C1 segment of cervical spinal cord (tissue), 14 donors: ENCODE measurements around the gene TNC.

Experiments used
- DNase-seq, 14 donors: peaks; one replicate each; lab custom pipeline; 2025; lab: John Stamatoyannopoulos, UW

The TNC gene

GRCh38 chr9:115013998-115014397 is 104.0 kb downstream of the TNC start:
- DNase-seq: peak in 9 of 14 donors; percentile 4 to 63 (median 19)

GRCh38 chr9:115012486-115012885 is 105.5 kb downstream of the TNC start:
- DNase-seq: no peak

DNA sequence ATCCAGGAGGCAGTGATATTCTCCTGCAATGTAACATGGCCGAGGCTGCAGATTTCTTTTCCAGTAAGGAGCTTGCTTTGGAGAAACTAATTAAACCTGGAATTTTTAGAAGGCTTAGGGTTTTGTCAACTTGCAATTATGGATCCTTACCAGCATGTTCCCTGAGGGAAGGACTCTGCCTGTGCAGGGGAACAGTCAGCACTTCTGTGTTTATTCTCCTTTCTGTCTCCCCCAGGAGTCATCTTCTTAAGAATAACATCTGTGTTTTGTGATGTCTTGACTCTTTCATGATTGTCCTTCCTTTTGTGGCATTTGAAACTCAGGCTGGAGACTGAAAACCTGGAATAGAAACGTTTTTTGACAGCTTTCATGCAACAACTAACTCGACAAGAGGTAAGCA is 107.1 kb downstream of the TNC start:
- no peak for DNase-seq

GRCh38 chr9:115008536-115009270 is 109.3 kb downstream of the TNC start:
- no peak for DNase-seq

- no peak for DNase-seq
Measured at GRCh38 chr9:115006660-115007059, 111.3 kb downstream of the TNC start.

DNA sequence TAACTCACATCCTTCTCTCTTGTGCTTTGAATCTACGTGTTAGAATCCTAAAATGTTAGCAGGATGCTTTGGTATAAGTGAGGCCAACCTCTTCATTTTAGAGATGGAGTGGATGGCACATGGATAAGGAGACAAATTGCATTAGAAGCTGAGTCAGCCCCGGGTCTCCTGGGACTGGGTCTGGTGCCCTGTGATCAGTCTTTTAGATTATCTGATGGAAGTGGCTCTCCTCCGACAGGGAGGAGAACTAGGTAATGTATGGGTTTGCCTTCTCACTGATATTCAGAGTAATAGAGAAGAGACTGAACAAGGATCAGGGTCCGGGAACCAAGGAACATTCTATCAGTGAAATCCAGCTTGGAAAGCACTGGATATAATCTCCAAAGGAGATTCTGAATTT is 112.6 kb downstream of the TNC start:
- DNase-seq: no peak

DNA sequence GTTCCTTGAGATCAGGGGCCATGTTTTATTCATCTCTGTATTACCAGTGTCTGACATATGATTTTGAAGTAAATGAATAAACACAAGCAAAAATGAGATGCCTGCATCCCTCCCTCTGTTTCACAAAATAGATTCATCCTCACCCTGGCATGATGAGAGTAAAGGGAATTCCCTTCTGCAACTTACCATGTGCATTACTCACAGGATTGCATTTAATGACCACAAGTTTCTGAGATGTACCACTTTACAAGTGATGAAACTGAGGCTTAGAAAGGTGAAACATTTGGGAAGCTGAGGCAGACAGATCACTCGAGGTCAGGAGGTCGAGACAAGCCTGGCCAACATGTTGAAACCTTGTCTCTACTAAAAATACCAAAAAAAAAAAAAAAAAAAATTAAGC is 113.4 kb downstream of the TNC start:
- no peak for DNase-seq

GRCh38 chr9:115002371-115003120 is 115.4 kb downstream of the TNC start:
- DNase-seq: no peak

DNA sequence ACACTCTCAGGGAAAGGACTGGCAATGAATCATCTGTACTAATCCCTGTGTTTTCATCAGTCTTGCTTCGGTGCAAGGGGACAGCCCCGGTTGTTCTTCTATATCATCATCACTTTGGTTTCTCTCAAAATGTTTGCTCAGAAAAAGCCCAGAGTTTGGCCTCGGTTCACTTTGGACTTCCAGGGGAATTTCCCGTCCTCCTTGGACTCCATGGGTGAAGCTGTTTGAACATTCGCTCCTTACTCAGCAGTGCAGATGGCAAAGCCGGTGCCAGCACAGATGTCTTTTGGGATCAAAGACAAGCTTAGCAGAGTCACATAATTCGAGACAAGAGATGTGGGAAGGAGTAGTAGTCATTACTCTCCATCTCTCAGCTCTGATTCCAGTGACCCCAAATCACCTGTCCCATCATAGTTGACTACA is 117.7 kb downstream of the TNC start:
- DNase-seq: no peak

DNA sequence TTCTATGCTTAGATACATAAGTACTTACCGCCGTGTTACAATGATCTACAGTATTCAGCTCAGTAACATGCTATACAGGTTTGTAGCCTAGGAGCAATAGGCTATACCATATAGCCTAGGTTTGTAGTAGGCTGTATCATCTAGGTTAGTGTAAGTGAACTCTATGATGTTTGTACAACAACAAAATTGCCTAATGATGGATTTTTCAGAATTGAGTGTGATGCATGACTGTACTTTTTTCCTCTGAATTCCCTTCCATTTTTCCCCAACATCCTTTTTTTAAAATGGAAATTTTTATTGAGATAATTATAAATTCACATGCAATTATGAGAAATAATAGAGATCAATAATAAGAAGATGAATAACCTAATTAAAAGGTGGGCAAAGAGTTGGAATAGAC is 119.6 kb downstream of the TNC start:
- no peak for DNase-seq

GRCh38 chr9:114995681-114996221 is 122.2 kb downstream of the TNC start:
- peak in 1 of 14 donors; percentile 14 for DNase-seq

GRCh38 chr9:114994768-114995167 is 123.2 kb downstream of the TNC start:
- no peak for DNase-seq

DNA sequence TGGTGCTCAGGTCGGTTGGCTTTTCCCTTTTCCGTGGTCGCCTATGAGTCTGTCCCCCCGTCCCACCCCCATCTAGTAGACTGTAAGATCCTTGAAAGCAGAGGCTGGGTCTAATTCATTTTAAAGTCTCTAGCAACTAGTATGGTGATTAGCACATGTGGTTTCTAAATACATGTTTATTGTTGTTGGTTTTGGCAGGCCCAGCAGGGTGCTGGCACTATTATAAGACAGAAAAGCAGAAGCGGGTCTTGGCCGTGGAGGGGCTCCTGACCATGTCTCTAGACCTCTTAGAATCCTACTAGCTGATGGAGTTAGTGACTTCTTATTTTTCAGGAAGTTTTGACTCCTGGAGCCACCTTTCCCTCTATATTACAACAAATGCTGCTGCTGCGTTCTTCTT is 126.1 kb downstream of the TNC start:
- no peak for DNase-seq

- no peak for DNase-seq
Measured at GRCh38 chr9:114990901-114991300, 127.1 kb downstream of the TNC start.

- no peak for DNase-seq
Measured at GRCh38 chr9:114989600-114990410, 128.2 kb downstream of the TNC start.

GRCh38 chr9:114988962-114989599 is 128.9 kb downstream of the TNC start:
- no peak for DNase-seq

DNA sequence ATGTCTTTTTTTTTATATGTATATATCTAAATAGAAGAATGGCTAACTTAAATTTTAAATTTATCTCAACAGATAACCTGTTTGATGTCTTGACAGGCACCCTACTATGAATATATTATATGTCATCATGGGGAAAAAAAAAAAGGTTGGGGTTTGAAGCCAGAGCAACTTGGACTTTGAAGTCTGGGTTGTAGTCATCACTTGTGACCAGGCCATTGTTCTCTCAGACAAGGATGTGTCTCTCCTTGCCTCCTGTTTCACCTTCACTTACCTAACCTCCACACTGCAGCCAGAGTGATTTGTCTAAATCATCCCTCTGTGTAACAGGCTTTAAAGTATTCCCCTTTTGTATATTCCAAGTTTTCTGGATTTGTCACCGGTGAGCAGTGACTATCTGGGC is 130.8 kb downstream of the TNC start:
- no peak for DNase-seq

DNA sequence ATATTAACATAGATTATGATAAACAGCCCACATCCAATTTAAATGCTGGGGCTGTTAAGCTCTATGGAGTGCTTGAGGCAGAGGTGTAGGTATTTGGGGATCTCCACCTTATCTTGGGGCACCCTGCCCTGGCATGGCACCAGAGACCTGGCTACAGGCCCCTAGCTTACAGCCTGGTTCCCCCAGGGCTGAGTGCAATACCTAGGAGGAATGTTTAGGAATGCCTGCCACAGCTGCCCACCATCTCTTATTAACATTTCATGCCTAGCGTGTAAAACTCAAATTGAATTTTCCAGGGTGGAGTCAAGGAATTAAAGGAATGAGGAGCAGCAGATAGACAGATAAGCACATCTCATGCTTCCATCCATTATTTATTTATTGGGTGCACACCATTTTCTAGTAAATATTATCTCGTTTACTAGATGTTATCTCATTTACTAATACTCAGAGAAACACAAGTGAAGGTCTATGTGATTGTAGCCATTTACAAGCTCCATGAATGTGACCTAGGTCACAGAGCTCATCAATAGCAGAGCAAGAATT is 131.9 kb downstream of the TNC start:
- DNase-seq: no peak

GRCh38 chr9:114981063-114981462 is 136.9 kb downstream of the TNC start:
- no peak for DNase-seq

GRCh38 chr9:114973216-114973615 is 144.7 kb downstream of the TNC start:
- DNase-seq: no peak

DNA sequence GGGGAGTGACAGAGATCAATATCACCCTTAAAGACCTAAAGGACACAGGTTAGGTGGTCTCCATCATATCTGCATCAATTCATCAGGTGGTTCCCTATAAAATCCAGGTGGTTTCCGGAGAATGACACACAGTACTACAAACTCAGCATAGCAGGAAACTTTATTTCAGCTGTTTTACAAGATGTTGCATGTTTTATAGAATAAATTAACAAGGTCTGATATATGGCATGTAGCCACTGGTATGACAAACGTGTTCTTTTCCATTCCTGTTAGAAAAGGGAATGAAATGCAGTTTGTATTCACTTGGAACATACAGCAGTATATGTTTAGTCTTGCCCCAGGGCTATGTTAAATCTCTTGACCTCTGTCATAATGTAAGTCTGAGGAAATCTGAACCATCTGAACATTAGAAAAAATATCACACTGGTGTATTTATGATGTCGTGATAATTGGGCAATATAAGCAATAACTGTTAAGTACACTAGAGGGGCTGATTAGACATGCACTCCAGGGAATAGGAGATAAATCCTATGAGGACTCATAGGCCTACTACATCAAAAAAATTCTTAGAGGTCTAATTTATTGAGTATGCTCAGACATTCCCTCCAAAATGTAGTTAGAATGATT is 145.3 kb downstream of the TNC start:
- no peak for DNase-seq
